ENCODE results near the gene FKBP15.
"Not testable (repeated sequence)": the region's sequence is repeated elsewhere in the genome, so short reads cannot be mapped to it uniquely, and the experiment has no call there.

FKBP15 gene

GRCh38 chr9:113150670-113151611 lies 70.1 kb downstream of the FKBP15 start, which contains the start of gene SLC31A2:
Gene SLC31A2 (plus strand): TSS chr9:113151007. CDS start chr9:113151075, 68 bp downstream.
- DNase-seq (peak; percentile 85), ATAC-seq (ENCODE audit: insufficient read depth, low read depth) (peak; percentile 97)
- H3K4me2 ChIP-seq (ENCODE audit: insufficient read depth, low read length): peak within 1 kb of the TSS; percentile 85
- H3K9me3 ChIP-seq (ENCODE audit: insufficient read depth, low read length, severe bottlenecking): no peaks in the 10 kb centered on the region
- no peaks in the 10 kb centered on the region for H3K79me2 ChIP-seq (ENCODE audit: insufficient read depth, low read length)
- H3K27me3 ChIP-seq (ENCODE audit: insufficient read depth, low read length, poor library complexity): peaks cover 10% of the 10 kb centered on the region
- H3K27ac ChIP-seq (ENCODE audit: low read length): peak within 1 kb of the TSS; percentile 67
- TF ChIP-seq EZH2 (IDR thresholded peaks at IDR 0.05; ENCODE audit: borderline replicate concordance, low read depth, low read length, severe bottlenecking) (no peak), CTCF (IDR thresholded peaks at IDR 0.05; ENCODE audit: borderline replicate concordance, extremely low read depth, low read length, poor library complexity, severe bottlenecking) (peak; percentile 56)
- H2AFZ ChIP-seq (ENCODE audit: low read depth, low read length): peak within 1 kb of the TSS; percentile 91
- peaks cover 30% of the 10 kb centered on the region for H3K4me1 ChIP-seq (ENCODE audit: insufficient read depth, low read length)
- H3K36me3 ChIP-seq (ENCODE audit: insufficient read depth, low read length): no peaks in the 10 kb centered on the region
- peak within 1 kb of the TSS; percentile 67 for H3K9ac ChIP-seq (ENCODE audit: low read depth, low read length)
- no peaks in the 10 kb centered on the region for H4K20me1 ChIP-seq (ENCODE audit: insufficient read depth, low read length)
- peak within 1 kb of the TSS; percentile 68 to 91; a peak in 3 of 4 replicates for H3K4me3 ChIP-seq (ENCODE audit: low read depth in 1 of 2, low read length in 2 of 2)

- not testable (repeated sequence) for H3K9ac ChIP-seq (ENCODE audit: low read depth, low read length); H3K9me3 ChIP-seq (ENCODE audit: insufficient read depth, low read length, severe bottlenecking); H3K79me2 ChIP-seq (ENCODE audit: insufficient read depth, low read length); DNase-seq; H3K36me3 ChIP-seq (ENCODE audit: insufficient read depth, low read length); H2AFZ ChIP-seq (ENCODE audit: low read depth, low read length); H4K20me1 ChIP-seq (ENCODE audit: insufficient read depth, low read length); H3K4me2 ChIP-seq (ENCODE audit: insufficient read depth, low read length); H3K27ac ChIP-seq (ENCODE audit: low read length); ATAC-seq (ENCODE audit: insufficient read depth, low read depth); H3K4me3 ChIP-seq (ENCODE audit: low read depth in 1 of 2, low read length in 2 of 2)
- peaks cover 19% of the 10 kb centered on the region for H3K27me3 ChIP-seq (ENCODE audit: insufficient read depth, low read length, poor library complexity)
- peaks cover 21% of the 10 kb centered on the region for H3K4me1 ChIP-seq (ENCODE audit: insufficient read depth, low read length)
These were observed 71.5 kb downstream of the FKBP15 start for GRCh38 chr9:113149561-113149960.

- peaks cover 21% of the 10 kb centered on the region for H3K4me1 ChIP-seq (ENCODE audit: insufficient read depth, low read length)
- H3K4me2 ChIP-seq (ENCODE audit: insufficient read depth, low read length): no peak overlapping the region
- H3K79me2 ChIP-seq (ENCODE audit: insufficient read depth, low read length): no peaks in the 10 kb centered on the region
- no peaks in the 10 kb centered on the region for H3K36me3 ChIP-seq (ENCODE audit: insufficient read depth, low read length)
- peaks cover 19% of the 10 kb centered on the region for H3K27me3 ChIP-seq (ENCODE audit: insufficient read depth, low read length, poor library complexity)
- no peaks in the 10 kb centered on the region for H4K20me1 ChIP-seq (ENCODE audit: insufficient read depth, low read length)
- no peak for DNase-seq
- no peak overlapping the region for H3K27ac ChIP-seq (ENCODE audit: low read length)
- no peak overlapping the region for H2AFZ ChIP-seq (ENCODE audit: low read depth, low read length)
- no peak overlapping the region for H3K9ac ChIP-seq (ENCODE audit: low read depth, low read length)
- no peak overlapping the region for H3K4me3 ChIP-seq (ENCODE audit: low read depth in 1 of 2, low read length in 2 of 2)
- ATAC-seq (ENCODE audit: insufficient read depth, low read depth): no peak
- TF ChIP-seq CTCF (IDR thresholded peaks at IDR 0.05; ENCODE audit: borderline replicate concordance, extremely low read depth, low read length, poor library complexity, severe bottlenecking): no peak
- TF ChIP-seq EZH2 (IDR thresholded peaks at IDR 0.05; ENCODE audit: borderline replicate concordance, low read depth, low read length, severe bottlenecking): no peak
- H3K9me3 ChIP-seq (ENCODE audit: insufficient read depth, low read length, severe bottlenecking): no peaks in the 10 kb centered on the region
These were observed 72.1 kb downstream of the FKBP15 start for GRCh38 chr9:113148781-113149510.

GRCh38 chr9:113148372-113148705 lies 72.7 kb downstream of the FKBP15 start:
- no peak for DNase-seq
- no peak overlapping the region for H3K4me3 ChIP-seq (ENCODE audit: low read depth in 1 of 2, low read length in 2 of 2)
- no peak overlapping the region for H3K4me2 ChIP-seq (ENCODE audit: insufficient read depth, low read length)
- no peaks in the 10 kb centered on the region for H4K20me1 ChIP-seq (ENCODE audit: insufficient read depth, low read length)
- no peaks in the 10 kb centered on the region for H3K9me3 ChIP-seq (ENCODE audit: insufficient read depth, low read length, severe bottlenecking)
- H2AFZ ChIP-seq (ENCODE audit: low read depth, low read length): no peak overlapping the region
- TF ChIP-seq EZH2 (IDR thresholded peaks at IDR 0.05; ENCODE audit: borderline replicate concordance, low read depth, low read length, severe bottlenecking): no peak
- TF ChIP-seq CTCF (IDR thresholded peaks at IDR 0.05; ENCODE audit: borderline replicate concordance, extremely low read depth, low read length, poor library complexity, severe bottlenecking): no peak
- H3K9ac ChIP-seq (ENCODE audit: low read depth, low read length): no peak overlapping the region
- no peaks in the 10 kb centered on the region for H3K36me3 ChIP-seq (ENCODE audit: insufficient read depth, low read length)
- peaks cover 22% of the 10 kb centered on the region for H3K27me3 ChIP-seq (ENCODE audit: insufficient read depth, low read length, poor library complexity)
- no peak overlapping the region for H3K27ac ChIP-seq (ENCODE audit: low read length)
- no peak for ATAC-seq (ENCODE audit: insufficient read depth, low read depth)
- H3K4me1 ChIP-seq (ENCODE audit: insufficient read depth, low read length): peaks cover 21% of the 10 kb centered on the region
- no peaks in the 10 kb centered on the region for H3K79me2 ChIP-seq (ENCODE audit: insufficient read depth, low read length)

Data from DND-41 (cell line).